Uterus (tissue), 2 donors: Measurements from ENCODE around the gene FBRS.

Experiments
- POLR2A ChIP-seq, 2 donors: fragments of 450-650 bp; IDR thresholded peaks; one replicate each; pipeline ENCODE4 v1.6.1; 2016; ENCODE audit warnings: antibody characterized with exemption in 2 of 2, mild to moderate bottlenecking in 1 of 2, moderate library complexity in 1 of 2
- TF ChIP-seq, protein P1 (sequence below), 4 experiments: fragments of 200-600 bp in 2 of 4; fragments of 450-650 bp in 2 of 4; sonication (generic) in 2 of 4; IDR thresholded peaks; one replicate each; pipeline ENCODE4 v1.5.1; 2016 to 2019; ENCODE audit warnings: antibody characterized with exemption in 4 of 4, mild to moderate bottlenecking in 2 of 4, moderate library complexity in 1 of 4

DNA sequence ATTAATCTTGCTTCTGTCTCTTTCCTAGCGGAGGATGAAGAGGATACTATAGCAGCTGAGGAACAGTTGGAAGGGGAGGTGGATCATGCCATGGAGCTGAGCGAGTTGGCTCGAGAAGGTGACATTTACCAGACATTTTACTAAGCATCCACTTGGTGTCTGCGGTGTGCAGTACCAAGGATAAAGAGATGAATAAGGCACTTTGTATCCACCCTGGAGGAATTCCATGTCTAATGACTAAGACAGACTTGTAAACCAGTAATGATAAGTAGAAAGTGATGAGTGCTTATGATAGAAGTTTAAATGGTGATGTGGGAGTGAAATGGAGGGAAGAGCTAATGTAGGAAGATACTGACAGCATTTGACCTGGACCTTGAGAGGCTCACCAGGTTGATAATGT lies 52.7 kb downstream of the FBRS start:
- TF ChIP-seq, protein P1, sequence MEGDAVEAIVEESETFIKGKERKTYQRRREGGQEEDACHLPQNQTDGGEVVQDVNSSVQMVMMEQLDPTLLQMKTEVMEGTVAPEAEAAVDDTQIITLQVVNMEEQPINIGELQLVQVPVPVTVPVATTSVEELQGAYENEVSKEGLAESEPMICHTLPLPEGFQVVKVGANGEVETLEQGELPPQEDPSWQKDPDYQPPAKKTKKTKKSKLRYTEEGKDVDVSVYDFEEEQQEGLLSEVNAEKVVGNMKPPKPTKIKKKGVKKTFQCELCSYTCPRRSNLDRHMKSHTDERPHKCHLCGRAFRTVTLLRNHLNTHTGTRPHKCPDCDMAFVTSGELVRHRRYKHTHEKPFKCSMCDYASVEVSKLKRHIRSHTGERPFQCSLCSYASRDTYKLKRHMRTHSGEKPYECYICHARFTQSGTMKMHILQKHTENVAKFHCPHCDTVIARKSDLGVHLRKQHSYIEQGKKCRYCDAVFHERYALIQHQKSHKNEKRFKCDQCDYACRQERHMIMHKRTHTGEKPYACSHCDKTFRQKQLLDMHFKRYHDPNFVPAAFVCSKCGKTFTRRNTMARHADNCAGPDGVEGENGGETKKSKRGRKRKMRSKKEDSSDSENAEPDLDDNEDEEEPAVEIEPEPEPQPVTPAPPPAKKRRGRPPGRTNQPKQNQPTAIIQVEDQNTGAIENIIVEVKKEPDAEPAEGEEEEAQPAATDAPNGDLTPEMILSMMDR (IDR thresholded peaks at IDR 0.05) = no peak
- no peak for TF ChIP-seq POLR2A (IDR thresholded peaks at IDR 0.05)
